ENCODE measurements around the gene PCDHGA7.
"Not testable (repeated sequence)": the region's sequence is repeated elsewhere in the genome, so short reads cannot be mapped to it uniquely, and the experiment has no call there.

Gene PCDHGA7

GRCh38 chr5:141366016-141366896, 16.3 kb upstream of the PCDHGA7 start:
- no peak for DNase-seq (ENCODE audit: low spot score)

- DNase-seq (ENCODE audit: low spot score) = no peak
Observed at GRCh38 chr5:141369994-141370848, 12.3 kb upstream of the PCDHGA7 start, which contains the start of gene PCDHGB3. PCDHGB3 (plus strand) TSS chr5:141370242; CDS start chr5:141370395, 153 bp downstream.

- no peak for DNase-seq (ENCODE audit: low spot score)
Observed at GRCh38 chr5:141371572-141372475, 10.7 kb upstream of the PCDHGA7 start.

- no peak for DNase-seq (ENCODE audit: low spot score)
Observed at GRCh38 chr5:141373673-141374317, 8.7 kb upstream of the PCDHGA7 start, which contains the start of gene PCDHGA6. PCDHGA6 (plus strand) TSS chr5:141373891; CDS start chr5:141374084, 193 bp downstream.

- DNase-seq (ENCODE audit: low spot score) = no peak
Observed at GRCh38 chr5:141374627-141375026, 7.9 kb upstream of the PCDHGA7 start.

GRCh38 chr5:141375444-141376155, 6.9 kb upstream of the PCDHGA7 start:
- DNase-seq (ENCODE audit: low spot score) = not testable (repeated sequence)

GRCh38 chr5:141383345-141383744, 803 bp downstream of the PCDHGA7 start:
- no peak for DNase-seq (ENCODE audit: low spot score)

GRCh38 chr5:141384471-141385267, 2.1 kb downstream of the PCDHGA7 start:
- no peak for DNase-seq (ENCODE audit: low spot score)

GRCh38 chr5:141387557-141388311, 5.2 kb downstream of the PCDHGA7 start, which contains the start of gene PCDHGB4:
PCDHGB4 (plus strand) TSS chr5:141387698; CDS start chr5:141387885, 187 bp downstream.
- DNase-seq (ENCODE audit: low spot score) = not testable (repeated sequence)

GRCh38 chr5:141388661-141389060, 6.1 kb downstream of the PCDHGA7 start:
- DNase-seq (ENCODE audit: low spot score) = no peak

- DNase-seq (ENCODE audit: low spot score) = no peak
Observed at GRCh38 chr5:141389153-141390042, 6.9 kb downstream of the PCDHGA7 start.

GRCh38 chr5:141392429-141393198, 10.1 kb downstream of the PCDHGA7 start, which contains the start of gene PCDHGA8:
PCDHGA8 (plus strand) TSS chr5:141392633; CDS start chr5:141392814, 181 bp downstream.
- DNase-seq (ENCODE audit: low spot score) = no peak

GRCh38 chr5:141393267-141393666, 10.7 kb downstream of the PCDHGA7 start:
- DNase-seq (ENCODE audit: low spot score) = no peak

- DNase-seq (ENCODE audit: low spot score) = not testable (repeated sequence)
Observed at GRCh38 chr5:141394401-141395187, 12.1 kb downstream of the PCDHGA7 start.

GRCh38 chr5:141397756-141398551, 15.4 kb downstream of the PCDHGA7 start, which contains the start of gene PCDHGB5:
PCDHGB5 (plus strand) TSS chr5:141397947; CDS start chr5:141398128, 181 bp downstream.
- not testable (repeated sequence) for DNase-seq (ENCODE audit: low spot score)

Measured in left forelimb (tissue), 1 donor.